Right lobe of liver (tissue), 4 donors: ENCODE results near the gene CAMKMT.

Experiments used
- POLR2A ChIP-seq: fragments of 450-650 bp; IDR thresholded peaks from one replicate; pipeline ENCODE4 v1.6.1; 2017; ENCODE audit warnings: antibody characterized with exemption, mild to moderate bottlenecking
- TF ChIP-seq, protein P1 (sequence below), 4 donors: fragments of 200-600 bp in 3 of 4; fragments of 450-650 bp in 1 of 4; IDR thresholded peaks; one replicate each; pipeline versions ENCODE4 v1.5.1 to v1.8.0; 2016 to 2022; ENCODE audit warnings: antibody characterized with exemption in 4 of 4, mild to moderate bottlenecking in 2 of 4
- donor health status: DM: no; HTN: no; CAD: no.
- donor health status: DM: no; HTN: no; CAD: no.
- donor health status: DM: no; HTN: yes; CAD: no.

DNA sequence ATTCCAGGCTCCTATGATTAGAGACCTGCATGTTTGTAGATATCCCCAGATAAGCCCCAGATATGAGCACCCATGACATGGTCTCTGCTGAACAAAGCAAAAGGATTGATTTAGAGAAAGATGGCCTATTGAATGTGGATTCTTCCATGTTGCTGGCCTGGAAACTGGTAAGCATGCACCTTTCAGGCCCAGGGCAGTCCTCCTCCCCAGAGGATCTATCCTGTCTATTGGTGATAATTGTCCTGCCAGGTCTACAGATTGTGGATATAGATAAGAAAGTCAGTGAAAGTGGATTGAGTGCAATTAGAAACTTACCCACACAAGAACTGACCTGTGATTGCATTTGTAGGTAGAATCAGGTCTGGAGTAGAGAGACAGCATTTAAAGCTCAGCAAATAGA lies 322.8 kb downstream of the CAMKMT start:
- TF ChIP-seq, protein P1, sequence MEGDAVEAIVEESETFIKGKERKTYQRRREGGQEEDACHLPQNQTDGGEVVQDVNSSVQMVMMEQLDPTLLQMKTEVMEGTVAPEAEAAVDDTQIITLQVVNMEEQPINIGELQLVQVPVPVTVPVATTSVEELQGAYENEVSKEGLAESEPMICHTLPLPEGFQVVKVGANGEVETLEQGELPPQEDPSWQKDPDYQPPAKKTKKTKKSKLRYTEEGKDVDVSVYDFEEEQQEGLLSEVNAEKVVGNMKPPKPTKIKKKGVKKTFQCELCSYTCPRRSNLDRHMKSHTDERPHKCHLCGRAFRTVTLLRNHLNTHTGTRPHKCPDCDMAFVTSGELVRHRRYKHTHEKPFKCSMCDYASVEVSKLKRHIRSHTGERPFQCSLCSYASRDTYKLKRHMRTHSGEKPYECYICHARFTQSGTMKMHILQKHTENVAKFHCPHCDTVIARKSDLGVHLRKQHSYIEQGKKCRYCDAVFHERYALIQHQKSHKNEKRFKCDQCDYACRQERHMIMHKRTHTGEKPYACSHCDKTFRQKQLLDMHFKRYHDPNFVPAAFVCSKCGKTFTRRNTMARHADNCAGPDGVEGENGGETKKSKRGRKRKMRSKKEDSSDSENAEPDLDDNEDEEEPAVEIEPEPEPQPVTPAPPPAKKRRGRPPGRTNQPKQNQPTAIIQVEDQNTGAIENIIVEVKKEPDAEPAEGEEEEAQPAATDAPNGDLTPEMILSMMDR (IDR thresholded peaks at IDR 0.05) = no peak
- TF ChIP-seq POLR2A = no peak
